Measurements from ENCODE around the gene SYT7. TPM values are rescaled to one million over a fixed set of nuclear protein-coding genes. Genes with fewer than 3 reads are reported as not detected.

SYT7 gene
- total RNA-seq, 6 experiments from 2014 or later, result 13.1 to 70.8 (median 31.6) TPM

GRCh38 chr11:61587541-61587941 is 6.7 kb upstream of the SYT7 start:
- no peak for TF ChIP-seq CTCF (IDR thresholded peaks at IDR 0.05)
- TF ChIP-seq POLR2A (IDR thresholded peaks at IDR 0.05), result no peak

GRCh38 chr11:61586792-61587430 is 6.0 kb upstream of the SYT7 start:
- intact Hi-C loops (cut with DNase I), result no loop called here
- DNase-seq, result no peak
- Histone ChIP-seq H3K36me3 (no peaks in the 10 kb centered on the region), H3K27me3 (peaks cover 0 to 5% of the 10 kb centered on the region in 2 donors), H3K4me3 (peak overlapping the region in 1 of 3 donors; percentile 25), H3K9me3 (no peaks in the 10 kb centered on the region), H3K4me1 (peaks cover 0 to 9% (median 0%) of the 10 kb centered on the region in 4 donors), H3K27ac (no peak overlapping the region)
- WGBS (ENCODE audit: insufficient coverage, low coverage, low lambda C conversion rate, missing lambda C conversion rate), result 65% methylated on average over 3 of the region's 13 CpGs
- no peak for TF ChIP-seq CTCF (IDR thresholded peaks at IDR 0.05)
- no peak for TF ChIP-seq POLR2A (IDR thresholded peaks at IDR 0.05)
- no peak for ATAC-seq

More at GRCh38 chr11:61587541-61587941, 6.7 kb upstream of the SYT7 start:
- no peak overlapping the region for H3K27ac ChIP-seq
- no peaks in the 10 kb centered on the region for H3K9me3 ChIP-seq
- WGBS (ENCODE audit: insufficient coverage, low coverage, low lambda C conversion rate, missing lambda C conversion rate), result 2% methylated on average over 11 of the region's 41 CpGs
- H3K4me3 ChIP-seq, result peak overlapping the region; percentile 24 to 36 (median 25)
- H3K27me3 ChIP-seq, result peaks cover 0 to 5% of the 10 kb centered on the region in 2 donors
- intact Hi-C loops (cut with DNase I), result no loop called here
- DNase-seq (no peak), ATAC-seq (peak; percentile 28 to 46 (median 40))
- peaks cover 0 to 9% (median 0%) of the 10 kb centered on the region in 4 donors for H3K4me1 ChIP-seq
- no peaks in the 10 kb centered on the region for H3K36me3 ChIP-seq

GRCh38 chr11:61585115-61585514 is 4.2 kb upstream of the SYT7 start:
- H3K27me3 ChIP-seq, result peaks cover 0 to 5% of the 10 kb centered on the region in 2 donors
- no peaks in the 10 kb centered on the region for H3K36me3 ChIP-seq
- no peak overlapping the region for H3K27ac ChIP-seq
- intact Hi-C loops (cut with DNase I), result no loop called here
- TF ChIP-seq POLR2A (IDR thresholded peaks at IDR 0.05) (no peak), CTCF (IDR thresholded peaks at IDR 0.05) (no peak)
- no peak for ATAC-seq
- no peaks in the 10 kb centered on the region for H3K9me3 ChIP-seq
- peaks cover 0 to 17% (median 1%) of the 10 kb centered on the region in 4 donors for H3K4me1 ChIP-seq
- WGBS (ENCODE audit: insufficient coverage, low coverage, low lambda C conversion rate, missing lambda C conversion rate), result 60% methylated on average over 2 of the region's 3 CpGs
- H3K4me3 ChIP-seq, result no peak overlapping the region
- DNase-seq, result no peak

- 0% methylated on average over 1 of the region's 2 CpGs for WGBS (ENCODE audit: insufficient coverage, low coverage, low lambda C conversion rate, missing lambda C conversion rate)
- Histone ChIP-seq H3K27me3 (no peaks in the 10 kb centered on the region), H3K36me3 (no peaks in the 10 kb centered on the region), H3K27ac (no peak overlapping the region), H3K9me3 (no peaks in the 10 kb centered on the region), H3K4me3 (no peak overlapping the region), H3K4me1 (peaks cover 0 to 8% (median 1%) of the 10 kb centered on the region in 4 donors)
- ATAC-seq, result no peak
- no peak for TF ChIP-seq CTCF (IDR thresholded peaks at IDR 0.05)
- no peak for TF ChIP-seq POLR2A (IDR thresholded peaks at IDR 0.05)
- intact Hi-C loops (cut with DNase I), result no loop called here
- no peak for DNase-seq
These were observed 1.1 kb upstream of the SYT7 start for GRCh38 chr11:61581931-61582330.
